ENCODE measurements around the gene TEX52. TPM values are rescaled to one million over a fixed set of nuclear protein-coding genes. Genes with fewer than 3 reads are reported as not detected.

The TEX52 gene
- total and polyA plus RNA-seq, 2 of the 8 experiments (the other 6 are each of a cell fraction or from before 2014, with no cell fraction given), result not detected

DNA sequence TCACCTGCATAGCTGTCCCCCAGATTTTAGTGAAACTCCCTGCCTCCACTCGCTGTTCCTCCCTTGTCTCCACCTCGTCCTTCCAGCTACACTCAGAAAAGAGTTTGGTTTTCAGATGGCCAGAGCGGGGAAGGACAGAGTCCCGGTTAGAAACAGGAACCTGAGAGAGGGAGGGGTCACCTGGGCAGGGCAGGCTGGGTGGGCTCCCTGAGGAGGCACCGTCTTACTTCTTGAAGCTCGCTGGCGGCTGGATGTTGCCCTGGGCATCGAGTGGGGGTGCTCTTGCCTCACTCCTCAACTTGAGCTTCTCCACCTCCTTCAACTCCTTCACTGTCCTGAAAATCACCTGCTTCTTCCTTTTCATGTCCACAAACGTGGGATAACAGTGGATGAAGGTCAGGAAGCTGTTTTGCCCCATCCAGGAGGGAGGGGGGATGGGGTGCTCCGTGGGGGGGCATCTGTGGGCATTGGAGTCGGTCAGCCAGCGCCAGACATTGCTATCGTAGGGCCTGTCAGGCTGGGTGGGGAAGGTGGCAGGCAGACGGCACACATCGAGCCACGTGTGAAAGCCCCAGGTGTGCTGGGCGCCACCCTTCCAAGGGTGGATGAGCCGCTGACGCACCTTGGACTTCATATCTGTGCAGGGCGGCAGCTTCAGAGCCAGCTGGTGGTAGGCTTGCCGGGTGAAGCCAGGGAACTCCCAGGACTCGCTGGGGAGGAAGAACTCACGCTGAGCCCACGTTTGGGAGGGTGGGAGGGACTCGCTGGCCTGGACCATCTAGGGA, 2.0 kb downstream of the TEX52 start (continued):
- TF ChIP-seq FOSL1 (IDR thresholded peaks at IDR 0.05; ENCODE audit: insufficient read depth, low read depth, low read length) (no peak), KDM1A (IDR thresholded peaks at IDR 0.05; ENCODE audit: borderline replicate concordance, low read length) (no peak), TBP (IDR thresholded peaks at IDR 0.05; ENCODE audit: low read depth, low read length) (no peak), ZNF274 (IDR thresholded peaks at IDR 0.05; ENCODE audit: borderline replicate concordance, extremely low read depth, low read length) (no peak), CTBP2 (IDR thresholded peaks at IDR 0.05; ENCODE audit: borderline replicate concordance, insufficient read depth, insufficient read length, low read length) (no peak)
